ENCODE results near the gene FBXO9. TPM values are rescaled to one million over a fixed set of nuclear protein-coding genes. Genes with fewer than 3 reads are reported as not detected.
"Not testable (repeated sequence)": the region's sequence is repeated elsewhere in the genome, so short reads cannot be mapped to it uniquely, and the experiment has no call there.

FBXO9 gene
- total and polyA plus RNA-seq, 12 donors, result 42.7 to 396 (median 145) TPM

GRCh38 chr6:53049415-53049814, 15.8 kb upstream of the FBXO9 start:
- 62 to 73% (median 67%) methylated on average over 1 of the region's 1 CpG for WGBS, 4 donors
- no peak for TF ChIP-seq POLR2A (IDR thresholded peaks at IDR 0.05)
- TF ChIP-seq, protein P1, sequence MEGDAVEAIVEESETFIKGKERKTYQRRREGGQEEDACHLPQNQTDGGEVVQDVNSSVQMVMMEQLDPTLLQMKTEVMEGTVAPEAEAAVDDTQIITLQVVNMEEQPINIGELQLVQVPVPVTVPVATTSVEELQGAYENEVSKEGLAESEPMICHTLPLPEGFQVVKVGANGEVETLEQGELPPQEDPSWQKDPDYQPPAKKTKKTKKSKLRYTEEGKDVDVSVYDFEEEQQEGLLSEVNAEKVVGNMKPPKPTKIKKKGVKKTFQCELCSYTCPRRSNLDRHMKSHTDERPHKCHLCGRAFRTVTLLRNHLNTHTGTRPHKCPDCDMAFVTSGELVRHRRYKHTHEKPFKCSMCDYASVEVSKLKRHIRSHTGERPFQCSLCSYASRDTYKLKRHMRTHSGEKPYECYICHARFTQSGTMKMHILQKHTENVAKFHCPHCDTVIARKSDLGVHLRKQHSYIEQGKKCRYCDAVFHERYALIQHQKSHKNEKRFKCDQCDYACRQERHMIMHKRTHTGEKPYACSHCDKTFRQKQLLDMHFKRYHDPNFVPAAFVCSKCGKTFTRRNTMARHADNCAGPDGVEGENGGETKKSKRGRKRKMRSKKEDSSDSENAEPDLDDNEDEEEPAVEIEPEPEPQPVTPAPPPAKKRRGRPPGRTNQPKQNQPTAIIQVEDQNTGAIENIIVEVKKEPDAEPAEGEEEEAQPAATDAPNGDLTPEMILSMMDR (IDR thresholded peaks at IDR 0.05), result no peak
- H3K4me1 ChIP-seq (replicated peaks in 1 of 2), result peaks cover 4 to 16% of the 10 kb centered on the region in 2 donors
- intact Hi-C loops (cut with DNase I), result no loop called here
- H3K27ac ChIP-seq, result no peak overlapping the region
- H3K27me3 ChIP-seq, result no peaks in the 10 kb centered on the region
- H3K36me3 ChIP-seq (replicated peaks in 1 of 2), result no peaks in the 10 kb centered on the region
- no peaks in the 10 kb centered on the region for H3K9me3 ChIP-seq (replicated peaks in 1 of 3)
- no peak for DNase-seq
- H3K4me3 ChIP-seq, result no peak overlapping the region

DNA sequence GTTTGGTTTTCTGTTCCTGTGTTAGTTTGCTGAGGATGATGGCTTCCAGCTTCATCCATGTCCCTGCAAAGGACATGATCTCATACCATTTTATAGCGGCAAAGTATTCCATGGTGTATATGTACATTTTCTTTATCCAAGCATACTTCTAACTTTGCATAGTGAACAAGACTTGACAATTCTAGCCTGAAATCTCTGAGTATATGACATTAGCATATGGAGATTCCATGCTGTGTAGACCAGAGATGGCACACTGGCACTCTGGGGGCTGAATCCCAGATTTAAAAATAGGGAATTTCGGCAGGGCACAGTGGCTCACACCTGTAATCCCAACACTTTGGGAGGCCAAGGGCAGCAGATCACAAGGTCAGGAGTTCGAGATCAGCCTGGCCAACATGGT, 13.1 kb upstream of the FBXO9 start:
- WGBS, 4 donors, result 81 to 89% (median 85%) methylated on average over 3 of the region's 3 CpGs
- intact Hi-C loops (cut with DNase I), result loop anchor here in 1 of 2 donors (10.0 kb wide), 1 partner anchor 177 kb away; no protein-coding TSS in a partner anchor

DNA sequence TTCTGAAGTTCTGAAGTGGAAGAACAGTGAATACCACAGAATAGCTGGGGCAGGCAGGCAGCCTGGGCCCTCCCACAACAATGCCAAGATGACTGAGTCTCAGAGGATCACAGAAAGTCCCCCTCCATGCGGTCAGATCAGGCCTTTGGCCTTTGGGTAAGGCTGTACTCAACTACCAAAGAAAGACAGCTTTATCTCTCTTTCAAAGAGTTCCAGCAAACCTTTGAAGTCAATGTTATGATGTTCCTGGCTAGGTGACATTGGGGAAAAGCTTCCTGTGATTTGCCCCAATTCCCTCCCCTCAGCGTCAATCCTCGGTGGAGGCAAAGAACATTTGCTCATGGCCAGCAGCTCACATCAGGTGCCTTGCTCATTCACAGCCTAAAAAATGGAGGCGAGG, 10.7 kb upstream of the FBXO9 start:
- Histone ChIP-seq H3K27ac (peak overlapping the region in 3 of 5 donors; percentile 6 to 61 (median 45)), H3K4me3 (no peak overlapping the region), H3K27me3 (no peaks in the 10 kb centered on the region), H3K4me1 (replicated peaks in 1 of 2) (peaks cover 18 to 46% of the 10 kb centered on the region in 2 donors), H3K36me3 (replicated peaks in 1 of 2) (no peaks in the 10 kb centered on the region), H3K9me3 (replicated peaks in 1 of 3) (no peaks in the 10 kb centered on the region)
- 50 to 65% (median 54%) methylated on average over 4 of the region's 4 CpGs for WGBS, 4 donors
- DNase-seq, result peak in 1 of 7 donors; percentile 36
- intact Hi-C loops (cut with DNase I), result loop anchor here in 1 of 2 donors (10.0 kb wide), 1 partner anchor 180 kb away; no protein-coding TSS in a partner anchor
- TF ChIP-seq, protein P1 (IDR thresholded peaks at IDR 0.05), result no peak
- no peak for TF ChIP-seq POLR2A (IDR thresholded peaks at IDR 0.05)

More for the DNA sequence above, 13.1 kb upstream of the FBXO9 start:
- DNase-seq; H3K9me3 ChIP-seq (replicated peaks in 1 of 3); H3K4me3 ChIP-seq; H3K27ac ChIP-seq; H3K36me3 ChIP-seq (replicated peaks in 1 of 2); H3K27me3 ChIP-seq: not testable (repeated sequence)
- H3K4me1 ChIP-seq (replicated peaks in 1 of 2), result peaks cover 14 to 36% of the 10 kb centered on the region in 2 donors

DNA sequence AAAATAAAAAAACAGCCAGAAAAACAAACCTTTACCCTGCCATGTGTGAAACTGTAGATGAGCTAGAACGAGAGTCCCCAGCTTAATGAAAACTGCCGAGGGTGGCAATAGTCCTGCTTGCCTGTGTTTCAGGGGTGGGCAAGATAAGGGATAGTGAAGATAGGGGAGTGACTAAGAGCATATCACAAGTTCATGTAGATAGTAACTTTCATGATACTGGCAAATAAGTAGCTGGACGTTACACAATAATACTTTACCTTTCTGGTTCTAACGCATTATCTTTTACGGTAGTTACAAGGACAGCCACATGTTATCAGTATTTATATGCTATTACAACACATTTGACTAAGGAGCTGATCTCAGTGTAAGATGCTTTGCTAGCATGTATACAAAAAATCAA, 9.3 kb upstream of the FBXO9 start:
- Histone ChIP-seq H3K27ac (peak overlapping the region in 3 of 5 donors; percentile 6 to 48 (median 45)), H3K4me1 (replicated peaks in 1 of 2) (peaks cover 25 to 56% of the 10 kb centered on the region in 2 donors), H3K27me3 (no peaks in the 10 kb centered on the region), H3K4me3 (no peak overlapping the region), H3K9me3 (replicated peaks in 1 of 3) (no peaks in the 10 kb centered on the region), H3K36me3 (replicated peaks in 1 of 2) (no peaks in the 10 kb centered on the region)
- WGBS, 4 donors, result 35 to 41% (median 37%) methylated on average over 5 of the region's 5 CpGs
- no peak for TF ChIP-seq POLR2A (IDR thresholded peaks at IDR 0.05)
- TF ChIP-seq, protein P1 (IDR thresholded peaks at IDR 0.05), result no peak
- intact Hi-C loops (cut with DNase I), result loop anchor here in 1 of 2 donors (10.0 kb wide), 1 partner anchor 181 kb away; no protein-coding TSS in a partner anchor
- peak in 3 of 7 donors; percentile 31 to 39 (median 37) for DNase-seq

- TF ChIP-seq, protein P1 (IDR thresholded peaks at IDR 0.05), result no peak
- no peak for TF ChIP-seq POLR2A (IDR thresholded peaks at IDR 0.05)
- no peaks in the 10 kb centered on the region for H3K36me3 ChIP-seq (replicated peaks in 1 of 2)
- peak overlapping the region in 3 of 5 donors; percentile 6 to 48 (median 45) for H3K27ac ChIP-seq
- H3K9me3 ChIP-seq (replicated peaks in 1 of 3), result no peaks in the 10 kb centered on the region
- H3K4me3 ChIP-seq, result no peak overlapping the region
- DNase-seq, result no peak
- intact Hi-C loops (cut with DNase I), result loop anchor here in 1 of 2 donors (10.0 kb wide), 1 partner anchor 181 kb away; no protein-coding TSS in a partner anchor
- peaks cover 25 to 56% of the 10 kb centered on the region in 2 donors for H3K4me1 ChIP-seq (replicated peaks in 1 of 2)
- 31 to 43% (median 33%) methylated on average over 3 of the region's 3 CpGs for WGBS, 4 donors
- no peaks in the 10 kb centered on the region for H3K27me3 ChIP-seq
These were observed 8.9 kb upstream of the FBXO9 start for GRCh38 chr6:53056273-53056672.
